Uterus (tissue), 4 donors: ENCODE data around the gene ME3. TPM values are rescaled to one million over a fixed set of nuclear protein-coding genes. Genes with fewer than 3 reads are reported as not detected.
"Not testable (repeated sequence)": the region's sequence is repeated elsewhere in the genome, so short reads cannot be mapped to it uniquely, and the experiment has no call there.

Experiments used
- DNase-seq, 2 donors: peaks; one replicate each; pipeline ENCODE4 v3.0.0-alpha.2; 2019 to 2020
- H3K27ac ChIP-seq, 2 donors: fragments of 200-600 bp; sonication (generic); 1 replicate in 1 of 2; 2 replicates in 1 of 2; pipeline ENCODE4 v1.5.1; 2016 to 2018
- H3K27me3 ChIP-seq, 2 donors: fragments of 200-600 bp; sonication (generic); one replicate each; pipeline ENCODE4 v1.5.1; 2018 to 2019; ENCODE audit warnings: control low read depth in 1 of 2
- H3K36me3 ChIP-seq, 2 donors: fragments of 200-600 bp; sonication (generic); one replicate each; pipeline ENCODE4 v1.5.1; 2019; ENCODE audit warnings: control low read depth in 1 of 2
- H3K4me1 ChIP-seq, 2 donors: fragments of 200-600 bp; sonication (generic); one replicate each; pipeline ENCODE4 v1.5.1; 2018 to 2019; ENCODE audit warnings: control low read depth in 1 of 2
- H3K4me3 ChIP-seq, 2 donors: fragments of 200-600 bp; sonication (generic); 1 replicate in 1 of 2; 2 replicates in 1 of 2; pipeline ENCODE4 v1.5.1; 2018 to 2019; ENCODE audit warnings: mild to moderate bottlenecking in 1 of 2
- H3K9me3 ChIP-seq, 2 donors: fragments of 200-600 bp; sonication (generic); one replicate each; pipeline ENCODE4 v1.5.1; 2019; ENCODE audit warnings: control low read depth in 1 of 2
- CTCF ChIP-seq, 4 experiments: fragments of 200-600 bp in 2 of 4; fragments of 450-650 bp in 2 of 4; sonication (generic) in 2 of 4; IDR thresholded peaks; one replicate each; pipeline ENCODE4 v1.5.1; 2016 to 2019; ENCODE audit warnings: antibody characterized with exemption in 4 of 4, mild to moderate bottlenecking in 2 of 4, moderate library complexity in 1 of 4
- POLR2A ChIP-seq, 2 donors: fragments of 450-650 bp; IDR thresholded peaks; one replicate each; pipeline ENCODE4 v1.6.1; 2016; ENCODE audit warnings: antibody characterized with exemption in 2 of 2, mild to moderate bottlenecking in 1 of 2, moderate library complexity in 1 of 2
- intact Hi-C: fragments of 100-400 bp; cut with DNase I; formaldehyde crosslinking; loops from one replicate; pipeline ENCODE4 v1.15.1; 2023; ENCODE audit warnings: low total_unique reads
- total RNA-seq, 4 donors: library from RNA; depleted of rRNA in 3 of 4; stranded (reverse); fragments of >200 nt in 3 of 4; gene quantifications; one replicate each; pipeline versions ENCODE4 v1.1.0 to v1.2.4, GENCODE V29; 2014 to 2023
- donor health status: DM: yes; HTN: yes; CAD: no.

Gene ME3
- total RNA-seq, 4 donors from 2014 or later, result 44.3 to 169 (median 54.2) TPM

GRCh38 chr11:86660736-86661135 lies 11.7 kb downstream of the ME3 start:
- intact Hi-C loops, result no loop called here
- peaks cover 0 to 5% of the 10 kb centered on the region in 2 donors for H3K4me1 ChIP-seq
- DNase-seq, result no peak
- no peak overlapping the region for H3K4me3 ChIP-seq
- H3K9me3 ChIP-seq, result no peaks in the 10 kb centered on the region
- H3K27me3 ChIP-seq, result no peaks in the 10 kb centered on the region
- no peaks in the 10 kb centered on the region for H3K36me3 ChIP-seq
- H3K27ac ChIP-seq, result no peak overlapping the region
- TF ChIP-seq POLR2A (IDR thresholded peaks at IDR 0.05), result no peak
- no peak for TF ChIP-seq CTCF (IDR thresholded peaks at IDR 0.05)

GRCh38 chr11:86660088-86660487 lies 12.3 kb downstream of the ME3 start:
- no peak overlapping the region for H3K27ac ChIP-seq
- intact Hi-C loops, result no loop called here
- no peak overlapping the region for H3K4me3 ChIP-seq
- no peaks in the 10 kb centered on the region for H3K9me3 ChIP-seq
- H3K27me3 ChIP-seq, result no peaks in the 10 kb centered on the region
- no peaks in the 10 kb centered on the region for H3K36me3 ChIP-seq
- peaks cover 0 to 5% of the 10 kb centered on the region in 2 donors for H3K4me1 ChIP-seq
- DNase-seq, result no peak
- TF ChIP-seq POLR2A (IDR thresholded peaks at IDR 0.05) (no peak), CTCF (IDR thresholded peaks at IDR 0.05) (no peak)

GRCh38 chr11:86658534-86658933 lies 13.9 kb downstream of the ME3 start:
- Histone ChIP-seq H3K9me3 (no peaks in the 10 kb centered on the region), H3K27me3 (no peaks in the 10 kb centered on the region), H3K4me3 (no peak overlapping the region), H3K27ac (no peak overlapping the region), H3K36me3 (no peaks in the 10 kb centered on the region), H3K4me1 (peaks cover 0 to 5% of the 10 kb centered on the region in 2 donors)
- DNase-seq, result no peak
- intact Hi-C loops, result no loop called here
- TF ChIP-seq POLR2A (IDR thresholded peaks at IDR 0.05), result no peak
- no peak for TF ChIP-seq CTCF (IDR thresholded peaks at IDR 0.05)

DNA sequence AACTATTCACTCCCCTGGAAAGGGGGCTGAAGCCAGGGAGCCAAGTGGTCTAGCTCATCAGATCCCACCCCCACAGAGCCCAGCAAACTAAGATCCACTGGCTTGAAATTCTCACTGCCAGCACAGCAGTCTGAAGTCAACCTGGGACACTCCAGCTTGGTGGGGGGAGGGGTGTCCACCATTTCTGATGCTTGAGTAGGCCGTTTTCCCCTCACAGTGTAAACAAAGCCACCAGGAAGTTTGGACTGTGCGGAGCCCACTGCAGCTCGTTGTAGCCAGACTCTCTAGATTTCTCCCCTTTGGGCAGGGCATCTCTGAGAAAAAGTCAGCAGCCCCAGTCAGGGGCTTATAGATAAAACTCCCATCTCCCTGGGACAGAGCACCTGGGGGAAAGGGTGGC lies 27.2 kb downstream of the ME3 start:
- H3K27me3 ChIP-seq, H3K27ac ChIP-seq, H3K4me1 ChIP-seq, H3K36me3 ChIP-seq, H3K4me3 ChIP-seq, H3K9me3 ChIP-seq, DNase-seq, intact Hi-C loops: not testable (repeated sequence)

- intact Hi-C loops, result no loop called here
- H3K4me3 ChIP-seq, result no peak overlapping the region
- H3K27ac ChIP-seq, result no peak overlapping the region
- no peaks in the 10 kb centered on the region for H3K4me1 ChIP-seq
- no peaks in the 10 kb centered on the region for H3K27me3 ChIP-seq
- TF ChIP-seq POLR2A (IDR thresholded peaks at IDR 0.05) (no peak), CTCF (IDR thresholded peaks at IDR 0.05) (no peak)
- H3K36me3 ChIP-seq, result no peaks in the 10 kb centered on the region
- no peak for DNase-seq
- H3K9me3 ChIP-seq, result no peaks in the 10 kb centered on the region
These were observed 28.1 kb downstream of the ME3 start for GRCh38 chr11:86644291-86644690.
